B cell (primary cell): ENCODE measurements around the gene TMEM231.

ENCODE experiments used
- EZH2 ChIP-seq: IDR thresholded peaks from 2 replicates; pipeline ENCODE4 v1.6.1; 2012; ENCODE audit warnings: borderline replicate concordance, low read depth, mild to moderate bottlenecking, moderate library complexity, low read length; ENCODE audit not compliant: insufficient read depth, poor library complexity, severe bottlenecking
- TF ChIP-seq, protein P1 (sequence below): fragments of 200-600 bp; IDR thresholded peaks from one replicate; pipeline ENCODE4 v1.8.0; 2022; ENCODE audit warnings: antibody characterized with exemption, mild to moderate bottlenecking

DNA sequence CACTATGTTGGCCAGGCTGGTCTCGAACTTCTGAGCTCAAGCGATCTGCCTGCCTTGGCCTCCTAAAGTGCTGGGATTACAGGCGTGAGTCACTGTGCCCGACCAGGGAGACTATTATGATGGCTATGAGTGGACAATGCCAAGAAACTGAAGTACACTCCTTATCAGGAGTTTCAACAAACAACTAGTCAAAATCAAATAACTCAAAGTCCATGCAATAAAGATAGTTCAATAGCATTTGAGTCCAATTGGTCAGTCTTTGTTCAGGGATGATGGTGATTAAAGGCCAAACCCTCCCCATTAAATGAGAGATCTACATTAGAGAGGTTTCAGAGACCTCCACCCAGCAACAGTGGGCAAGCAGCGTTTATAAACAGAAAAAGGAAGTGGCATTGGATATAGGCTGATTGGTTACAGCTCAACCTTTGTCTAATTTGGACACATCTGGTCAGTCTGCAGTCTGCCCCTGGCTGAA is 28.2 kb downstream of the TMEM231 start:
- TF ChIP-seq, protein P1, sequence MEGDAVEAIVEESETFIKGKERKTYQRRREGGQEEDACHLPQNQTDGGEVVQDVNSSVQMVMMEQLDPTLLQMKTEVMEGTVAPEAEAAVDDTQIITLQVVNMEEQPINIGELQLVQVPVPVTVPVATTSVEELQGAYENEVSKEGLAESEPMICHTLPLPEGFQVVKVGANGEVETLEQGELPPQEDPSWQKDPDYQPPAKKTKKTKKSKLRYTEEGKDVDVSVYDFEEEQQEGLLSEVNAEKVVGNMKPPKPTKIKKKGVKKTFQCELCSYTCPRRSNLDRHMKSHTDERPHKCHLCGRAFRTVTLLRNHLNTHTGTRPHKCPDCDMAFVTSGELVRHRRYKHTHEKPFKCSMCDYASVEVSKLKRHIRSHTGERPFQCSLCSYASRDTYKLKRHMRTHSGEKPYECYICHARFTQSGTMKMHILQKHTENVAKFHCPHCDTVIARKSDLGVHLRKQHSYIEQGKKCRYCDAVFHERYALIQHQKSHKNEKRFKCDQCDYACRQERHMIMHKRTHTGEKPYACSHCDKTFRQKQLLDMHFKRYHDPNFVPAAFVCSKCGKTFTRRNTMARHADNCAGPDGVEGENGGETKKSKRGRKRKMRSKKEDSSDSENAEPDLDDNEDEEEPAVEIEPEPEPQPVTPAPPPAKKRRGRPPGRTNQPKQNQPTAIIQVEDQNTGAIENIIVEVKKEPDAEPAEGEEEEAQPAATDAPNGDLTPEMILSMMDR: no peak
- TF ChIP-seq EZH2: no peak
